Measurements from ENCODE around the gene DRAM1.

DRAM1 gene

GRCh38 chr12:101940400-101940950 is 63.1 kb downstream of the DRAM1 start:
- TF ChIP-seq POLR2AphosphoS5 (IDR thresholded peaks at IDR 0.05; ENCODE audit: low read depth) = no peak
- no peak for TF ChIP-seq SPI1 (IDR thresholded peaks at IDR 0.05; ENCODE audit: borderline replicate concordance, low read depth)
- TF ChIP-seq, protein P1, sequence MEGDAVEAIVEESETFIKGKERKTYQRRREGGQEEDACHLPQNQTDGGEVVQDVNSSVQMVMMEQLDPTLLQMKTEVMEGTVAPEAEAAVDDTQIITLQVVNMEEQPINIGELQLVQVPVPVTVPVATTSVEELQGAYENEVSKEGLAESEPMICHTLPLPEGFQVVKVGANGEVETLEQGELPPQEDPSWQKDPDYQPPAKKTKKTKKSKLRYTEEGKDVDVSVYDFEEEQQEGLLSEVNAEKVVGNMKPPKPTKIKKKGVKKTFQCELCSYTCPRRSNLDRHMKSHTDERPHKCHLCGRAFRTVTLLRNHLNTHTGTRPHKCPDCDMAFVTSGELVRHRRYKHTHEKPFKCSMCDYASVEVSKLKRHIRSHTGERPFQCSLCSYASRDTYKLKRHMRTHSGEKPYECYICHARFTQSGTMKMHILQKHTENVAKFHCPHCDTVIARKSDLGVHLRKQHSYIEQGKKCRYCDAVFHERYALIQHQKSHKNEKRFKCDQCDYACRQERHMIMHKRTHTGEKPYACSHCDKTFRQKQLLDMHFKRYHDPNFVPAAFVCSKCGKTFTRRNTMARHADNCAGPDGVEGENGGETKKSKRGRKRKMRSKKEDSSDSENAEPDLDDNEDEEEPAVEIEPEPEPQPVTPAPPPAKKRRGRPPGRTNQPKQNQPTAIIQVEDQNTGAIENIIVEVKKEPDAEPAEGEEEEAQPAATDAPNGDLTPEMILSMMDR (IDR thresholded peaks at IDR 0.05; ENCODE audit: insufficient read depth, low read length) = no peak
- TF ChIP-seq GABPA (IDR thresholded peaks at IDR 0.05; ENCODE audit: low read depth) = no peak
- TF ChIP-seq REST (IDR thresholded peaks at IDR 0.05; ENCODE audit: insufficient replicate concordance, low read depth) = no peak
- no peak overlapping the region for H3K4me3 ChIP-seq (replicated peaks; ENCODE audit: insufficient read depth, low read length)
- H3K27me3 ChIP-seq (ENCODE audit: insufficient read depth, poor library complexity, severe bottlenecking) = no peaks in the 10 kb centered on the region
- no peak overlapping the region for H3K27ac ChIP-seq (replicated peaks)
- DNase-seq (ENCODE audit: low read depth in 1 of 2, low spot score in 1 of 2) = no peak

DNA sequence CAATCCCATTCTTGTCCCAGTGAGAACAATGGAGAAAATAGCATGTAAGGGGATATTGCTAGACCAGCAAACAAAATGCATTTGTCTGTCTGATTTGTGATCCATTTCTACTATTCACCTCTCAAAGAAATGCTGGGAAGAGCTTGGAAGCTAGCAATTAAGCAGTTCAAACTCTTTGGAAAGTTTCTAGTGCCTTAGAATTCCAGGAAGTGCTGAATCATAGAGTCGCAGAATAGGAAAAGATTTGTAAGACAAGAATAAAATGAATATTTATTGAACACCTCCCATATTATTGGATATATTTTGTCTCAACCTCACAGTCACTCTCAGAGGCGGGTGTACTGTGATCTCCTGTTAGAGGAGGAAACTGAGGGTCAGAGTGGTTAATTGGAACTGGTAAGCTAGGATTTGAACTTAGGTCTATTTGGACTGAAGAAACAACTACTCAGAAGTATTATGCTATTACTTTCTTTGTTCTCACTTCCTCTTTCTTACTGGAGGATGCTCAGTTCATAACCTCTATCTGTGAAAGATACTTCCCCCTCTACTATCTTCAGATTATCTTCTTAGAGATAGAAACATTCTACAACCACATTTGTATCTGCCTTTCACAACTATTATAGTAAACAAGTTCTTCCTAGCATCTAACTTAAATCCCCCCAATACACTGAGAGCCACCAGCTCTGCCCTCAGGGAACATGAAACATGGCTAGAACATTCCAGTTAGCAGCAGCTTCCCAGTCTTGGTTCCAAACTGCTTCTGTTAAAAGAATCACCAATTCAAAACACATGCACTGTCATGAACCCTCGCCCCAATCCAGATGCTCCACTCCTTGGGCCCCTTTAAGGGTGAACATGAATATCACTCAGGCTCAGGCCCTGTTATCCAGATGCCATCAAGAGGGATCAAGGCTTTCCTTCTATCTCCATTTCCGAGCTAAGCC is 64.2 kb downstream of the DRAM1 start:
- no peak for DNase-seq (ENCODE audit: low read depth in 1 of 2, low spot score in 1 of 2)
- TF ChIP-seq, protein P1 (IDR thresholded peaks at IDR 0.05; ENCODE audit: insufficient read depth, low read length) = no peak
- TF ChIP-seq SPI1 (IDR thresholded peaks at IDR 0.05; ENCODE audit: borderline replicate concordance, low read depth) = peak; percentile 82
- Histone ChIP-seq H3K4me3 (replicated peaks; ENCODE audit: insufficient read depth, low read length) (no peak overlapping the region), H3K27ac (replicated peaks) (no peak overlapping the region), H3K27me3 (ENCODE audit: insufficient read depth, poor library complexity, severe bottlenecking) (no peaks in the 10 kb centered on the region)

- Histone ChIP-seq H3K27ac (replicated peaks) (no peak overlapping the region), H3K4me3 (replicated peaks; ENCODE audit: insufficient read depth, low read length) (no peak overlapping the region), H3K27me3 (ENCODE audit: insufficient read depth, poor library complexity, severe bottlenecking) (no peaks in the 10 kb centered on the region)
- no peak for DNase-seq (ENCODE audit: low read depth in 1 of 2, low spot score in 1 of 2)
- TF ChIP-seq SPI1 (IDR thresholded peaks at IDR 0.05; ENCODE audit: borderline replicate concordance, low read depth) (no peak), POLR2AphosphoS5 (IDR thresholded peaks at IDR 0.05; ENCODE audit: low read depth) (no peak), GABPA (IDR thresholded peaks at IDR 0.05; ENCODE audit: low read depth) (no peak), REST (IDR thresholded peaks at IDR 0.05; ENCODE audit: insufficient replicate concordance, low read depth) (no peak)
- TF ChIP-seq, protein P1 (IDR thresholded peaks at IDR 0.05; ENCODE audit: insufficient read depth, low read length) = no peak
These were observed 64.8 kb downstream of the DRAM1 start for GRCh38 chr12:101942250-101942605.

All from HL-60 (cell line).